Thoracic aorta (tissue), 2 donors: ENCODE data around the gene BCL11A. TPM values are rescaled to one million over a fixed set of nuclear protein-coding genes. Genes with fewer than 3 reads are reported as not detected.

ENCODE experiments used
- ATAC-seq: fragments of 150-250 bp; one replicate; pipeline ENCODE4 v1.8.0; 2017; ENCODE audit warnings: low read depth; ENCODE audit not compliant: insufficient number of reproducible peaks, low FRiP score
- DNase-seq: peaks from one replicate; pipeline ENCODE4 v3.0.0-alpha.2; 2020; ENCODE audit warnings: low spot score
- H3K27ac ChIP-seq, 2 donors: fragments of 200-600 bp; sonication (generic); 1 replicate in 1 of 2; 2 replicates in 1 of 2; pipeline ENCODE4 v1.5.1; 2016; ENCODE audit warnings: mild to moderate bottlenecking in 2 of 2, moderate library complexity in 2 of 2
- H3K27me3 ChIP-seq: fragments of 200-600 bp; sonication (generic); replicated peaks from 2 replicates; pipeline ENCODE4 v1.6.0; 2016; ENCODE audit warnings: mild to moderate bottlenecking; ENCODE audit not compliant: insufficient read depth
- H3K36me3 ChIP-seq: fragments of 200-600 bp; sonication (generic); one replicate; pipeline ENCODE4 v1.5.1; 2016
- H3K4me1 ChIP-seq, 2 donors: fragments of 200-600 bp; sonication (generic); 1 replicate in 1 of 2; 2 replicates in 1 of 2; pipeline versions ENCODE4 v1.5.1 to v1.6.0; 2016; ENCODE audit warnings: low read depth in 2 of 2, mild to moderate bottlenecking in 1 of 2; ENCODE audit not compliant: control insufficient read depth in 1 of 2
- H3K4me3 ChIP-seq: fragments of 200-600 bp; sonication (generic); 2 replicates; pipeline ENCODE4 v1.5.1; 2016; ENCODE audit warnings: mild to moderate bottlenecking
- H3K9me3 ChIP-seq: fragments of 200-600 bp; sonication (generic); 2 replicates; pipeline ENCODE4 v1.5.1; 2016
- CTCF ChIP-seq: fragments of 200-600 bp; sonication (generic); IDR thresholded peaks from one replicate; pipeline ENCODE4 v1.5.1; 2019; ENCODE audit warnings: antibody characterized with exemption
- total RNA-seq, 2 donors: library from RNA; depleted of rRNA; stranded (reverse); fragments of >200 nt; gene quantifications; one replicate each; pipeline versions ENCODE4 v1.1.0 to v1.2.3, GENCODE V29; 2016

Gene BCL11A
- total RNA-seq, 2 donors from 2014 or later: 0.41 to 0.99 TPM

DNA sequence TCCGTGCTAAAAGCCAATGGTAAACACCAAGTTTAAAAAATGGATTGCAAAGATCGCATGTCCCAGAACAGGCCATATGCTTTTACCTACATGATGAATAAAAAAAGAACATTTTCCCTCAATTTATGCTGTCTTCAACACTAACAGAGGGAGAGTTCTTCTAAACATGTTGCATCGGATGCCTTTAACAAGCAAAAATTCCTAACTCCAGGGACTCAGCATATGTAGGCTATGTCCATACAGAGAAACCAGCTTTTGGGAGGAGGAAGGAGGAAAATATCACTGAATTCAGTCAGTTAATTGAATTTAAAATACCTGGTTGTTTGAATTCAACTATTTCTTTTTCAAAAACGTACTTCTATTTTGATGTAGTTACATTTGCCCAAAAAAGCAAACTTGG lies 28.6 kb downstream of the BCL11A start:
- ATAC-seq (no peak), DNase-seq (no peak)
- H3K27me3 ChIP-seq: no peaks in the 10 kb centered on the region
- no peaks in the 10 kb centered on the region for H3K9me3 ChIP-seq
- no peak overlapping the region for H3K27ac ChIP-seq
- H3K4me3 ChIP-seq: no peak overlapping the region
- no peak for TF ChIP-seq CTCF
- no peaks in the 10 kb centered on the region for H3K36me3 ChIP-seq
- no peaks in the 10 kb centered on the region for H3K4me1 ChIP-seq

- TF ChIP-seq CTCF: no peak
- ATAC-seq: no peak
Observed at GRCh38 chr2:60523963-60524362, 29.5 kb downstream of the BCL11A start.

DNA sequence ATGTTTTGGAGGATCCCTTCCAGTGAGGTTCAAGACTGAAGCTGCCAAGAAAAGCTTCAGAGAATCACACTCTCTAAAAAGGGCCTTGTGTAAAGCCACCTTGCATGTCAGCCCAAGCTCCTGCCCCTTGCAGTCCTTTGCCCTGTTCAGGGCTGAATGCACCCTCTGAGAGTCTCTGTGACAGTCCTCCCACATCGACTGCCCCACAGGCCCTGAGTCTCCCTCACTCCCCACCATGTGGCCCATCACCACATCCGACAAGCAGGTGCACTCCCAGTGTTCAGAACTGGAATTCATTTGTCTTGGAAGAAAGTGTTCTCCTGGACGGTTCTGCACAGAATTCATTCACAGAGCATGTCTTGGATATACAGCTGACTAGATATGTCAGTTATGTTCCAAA lies 31.0 kb downstream of the BCL11A start:
- no peaks in the 10 kb centered on the region for H3K9me3 ChIP-seq
- DNase-seq (no peak), ATAC-seq (no peak)
- no peak for TF ChIP-seq CTCF
- H3K4me1 ChIP-seq: no peaks in the 10 kb centered on the region
- no peaks in the 10 kb centered on the region for H3K27me3 ChIP-seq
- no peak overlapping the region for H3K4me3 ChIP-seq
- no peaks in the 10 kb centered on the region for H3K36me3 ChIP-seq
- H3K27ac ChIP-seq: no peak overlapping the region

More at GRCh38 chr2:60523963-60524362, 29.5 kb downstream of the BCL11A start:
- no peaks in the 10 kb centered on the region for H3K36me3 ChIP-seq
- no peaks in the 10 kb centered on the region for H3K4me1 ChIP-seq
- no peak overlapping the region for H3K4me3 ChIP-seq
- H3K9me3 ChIP-seq: no peaks in the 10 kb centered on the region
- H3K27ac ChIP-seq: no peak overlapping the region
- no peaks in the 10 kb centered on the region for H3K27me3 ChIP-seq
- no peak for DNase-seq

DNA sequence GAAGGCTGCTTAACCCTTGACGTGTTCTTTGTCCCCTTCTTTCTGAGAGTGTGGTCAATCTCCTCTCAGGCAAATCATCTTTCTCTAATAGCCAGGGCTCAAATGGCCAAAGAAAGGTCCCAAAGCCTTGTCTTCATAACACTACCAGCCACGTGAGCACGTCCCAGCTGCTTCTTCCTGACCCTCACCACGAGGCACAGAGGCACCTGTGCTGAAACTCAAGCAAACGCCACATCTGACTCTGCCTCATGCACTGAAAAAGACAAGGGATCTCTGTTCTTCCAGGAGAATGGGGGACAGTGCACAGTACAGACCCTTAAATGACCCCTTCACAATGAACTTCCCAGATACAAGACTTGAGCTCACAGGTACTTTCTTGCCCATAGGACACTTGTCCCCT lies 31.8 kb downstream of the BCL11A start:
- Histone ChIP-seq H3K4me3 (no peak overlapping the region), H3K27ac (no peak overlapping the region), H3K4me1 (no peaks in the 10 kb centered on the region), H3K36me3 (no peaks in the 10 kb centered on the region), H3K9me3 (no peaks in the 10 kb centered on the region), H3K27me3 (no peaks in the 10 kb centered on the region)
- ATAC-seq: no peak
- TF ChIP-seq CTCF: no peak
- DNase-seq: no peak

DNA sequence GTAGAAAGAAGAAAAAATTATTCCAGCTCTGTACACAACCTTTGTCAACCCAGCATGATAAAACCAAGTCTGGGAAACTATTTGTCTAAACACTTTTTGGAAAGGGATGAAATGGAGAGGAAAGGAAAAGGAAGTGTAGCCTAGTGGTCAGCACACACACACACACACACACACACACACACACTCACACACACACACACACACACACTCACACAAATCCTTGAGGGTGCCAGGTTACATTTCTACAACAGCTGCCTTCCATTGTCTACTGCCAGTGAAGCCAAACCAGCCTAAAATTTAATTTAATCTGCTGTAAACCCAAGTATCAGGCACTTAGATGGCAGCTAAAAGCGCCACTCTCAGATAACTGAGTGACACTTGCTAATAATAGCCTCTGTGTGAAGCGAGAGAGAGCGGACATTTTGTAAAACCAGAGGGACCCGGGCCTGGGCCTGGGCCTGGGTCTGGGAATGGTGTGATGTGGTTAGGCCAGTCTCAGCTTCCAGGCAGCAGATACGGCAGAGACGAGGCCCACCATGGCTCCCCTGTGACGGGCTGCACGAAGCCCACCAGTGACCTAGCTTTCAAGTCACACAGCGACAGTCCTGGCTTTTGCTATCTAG lies 32.4 kb downstream of the BCL11A start:
- H3K4me3 ChIP-seq: no peak overlapping the region
- no peaks in the 10 kb centered on the region for H3K27me3 ChIP-seq
- no peak overlapping the region for H3K27ac ChIP-seq
- no peaks in the 10 kb centered on the region for H3K9me3 ChIP-seq
- TF ChIP-seq CTCF: no peak
- H3K4me1 ChIP-seq: no peaks in the 10 kb centered on the region
- DNase-seq: no peak
- no peak for ATAC-seq
- H3K36me3 ChIP-seq: no peaks in the 10 kb centered on the region
